Stimulated activated CD4-positive, alpha-beta T cell treated with anti-CD3 and anti-CD28 coated beads, Interleukin-15, amount 100 ng/mL, for 1 hour (primary cell): Measurements from ENCODE around the gene RAD51B.
A peak's percentile ranks its signal among the peaks of the same experiment; 100 is the strongest.

Source experiments
- DNase-seq, 2 donors: peaks; one replicate each; pipeline ENCODE4 v3.0.0-alpha.2; 2020; ENCODE audit warnings: low read depth in 1 of 2, low spot score in 1 of 2

The RAD51B gene

DNA sequence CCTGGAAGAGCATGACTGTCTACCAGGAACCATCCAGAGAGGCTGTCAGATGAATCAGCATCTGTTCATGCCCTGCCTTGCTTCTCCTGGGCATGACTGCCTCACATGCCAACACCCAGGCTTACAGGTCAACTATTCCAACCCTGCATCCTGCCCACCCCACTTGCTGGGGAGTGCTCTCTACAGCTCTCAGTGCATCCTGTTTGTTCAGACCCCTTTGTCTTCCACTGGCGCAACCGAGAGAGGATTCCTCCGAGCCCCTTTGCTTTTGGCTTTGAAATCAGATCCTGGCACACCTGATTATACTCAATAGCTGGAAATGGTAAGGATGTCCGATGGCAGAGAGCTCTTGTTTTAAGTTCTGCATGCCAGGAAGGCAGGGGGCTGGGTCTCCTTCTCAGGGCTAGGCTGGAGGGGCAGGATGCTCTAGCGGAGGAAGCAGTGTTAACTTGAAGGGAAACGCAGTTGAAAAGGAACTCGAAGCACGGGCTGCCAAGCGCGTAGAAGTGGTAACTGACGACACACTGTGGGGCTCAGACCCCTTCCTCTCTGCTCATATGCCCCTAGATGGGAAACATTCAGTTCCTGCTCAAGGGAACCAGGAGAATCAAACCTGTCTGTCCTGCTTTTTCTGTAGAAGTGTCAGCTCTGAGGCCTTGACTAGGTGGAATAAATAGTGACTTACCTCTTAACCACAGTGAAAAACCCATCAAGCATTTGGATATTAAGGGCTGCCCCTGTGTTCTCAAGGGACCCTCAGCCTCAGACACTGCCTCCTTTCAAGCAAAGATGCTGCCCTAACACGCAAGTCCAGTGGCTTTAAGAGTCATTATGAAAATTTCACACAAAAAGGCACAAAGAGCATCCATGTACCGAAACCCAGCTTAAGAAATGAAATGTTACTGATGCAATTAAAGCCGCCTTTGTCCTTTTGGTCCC, 675.8 kb downstream of the RAD51B start:
- no peak for DNase-seq

DNA sequence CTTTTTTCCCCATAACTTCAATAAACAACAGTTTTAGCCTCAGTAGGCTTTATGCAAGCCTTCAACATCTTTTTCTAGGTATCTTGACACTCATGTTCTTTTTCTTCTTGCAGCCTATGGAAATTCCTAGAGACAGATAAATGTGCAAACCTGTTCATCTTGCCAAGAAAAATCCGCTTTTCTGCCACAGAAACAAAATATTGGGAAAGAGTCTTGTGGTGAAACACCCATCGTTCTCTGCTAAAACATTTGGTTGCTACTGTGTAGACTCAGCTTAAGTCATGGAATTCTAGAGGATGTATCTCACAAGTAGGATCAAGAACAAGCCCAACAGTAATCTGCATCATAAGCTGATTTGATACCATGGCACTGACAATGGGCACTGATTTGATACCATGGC, 677.4 kb downstream of the RAD51B start:
- no peak for DNase-seq

DNA sequence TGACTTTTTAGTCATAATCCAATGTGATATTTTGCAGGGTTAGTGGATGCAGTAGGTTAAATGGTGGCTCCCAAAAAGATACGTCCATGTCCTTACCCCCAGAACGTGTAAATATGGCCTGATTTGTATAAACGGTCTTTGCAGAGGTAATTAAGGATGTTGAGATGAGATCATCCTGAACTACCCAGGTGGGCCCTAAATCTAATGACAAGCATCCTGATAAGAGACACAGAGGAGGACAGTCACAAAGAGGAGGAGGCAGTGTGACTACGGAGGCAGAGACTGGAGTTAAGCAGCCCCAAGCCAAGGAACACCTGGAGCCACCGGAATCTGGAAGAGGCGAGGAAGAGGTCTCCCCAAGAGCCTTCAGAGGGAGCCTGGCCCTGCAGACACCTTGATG, 679.9 kb downstream of the RAD51B start:
- no peak for DNase-seq

DNA sequence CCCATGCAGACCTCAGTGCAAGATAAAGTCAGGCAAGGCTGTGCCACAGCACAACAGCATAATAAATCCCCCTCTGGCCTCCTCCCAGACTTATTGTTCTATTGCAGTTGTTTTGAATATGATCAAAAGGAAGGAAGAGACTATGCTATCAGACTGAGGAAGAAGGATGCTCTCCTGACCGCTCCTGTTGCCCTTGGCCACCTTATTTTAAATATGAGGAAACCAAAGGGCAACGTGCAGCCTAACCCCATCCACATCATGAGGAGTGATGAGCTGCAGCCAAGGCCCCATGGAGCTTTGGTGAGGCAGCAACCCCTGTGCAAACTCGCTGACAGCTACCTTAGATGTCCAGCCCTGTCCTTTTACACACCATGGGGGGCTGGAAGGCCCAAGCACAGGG, 681.6 kb downstream of the RAD51B start:
- DNase-seq: no peak

DNA sequence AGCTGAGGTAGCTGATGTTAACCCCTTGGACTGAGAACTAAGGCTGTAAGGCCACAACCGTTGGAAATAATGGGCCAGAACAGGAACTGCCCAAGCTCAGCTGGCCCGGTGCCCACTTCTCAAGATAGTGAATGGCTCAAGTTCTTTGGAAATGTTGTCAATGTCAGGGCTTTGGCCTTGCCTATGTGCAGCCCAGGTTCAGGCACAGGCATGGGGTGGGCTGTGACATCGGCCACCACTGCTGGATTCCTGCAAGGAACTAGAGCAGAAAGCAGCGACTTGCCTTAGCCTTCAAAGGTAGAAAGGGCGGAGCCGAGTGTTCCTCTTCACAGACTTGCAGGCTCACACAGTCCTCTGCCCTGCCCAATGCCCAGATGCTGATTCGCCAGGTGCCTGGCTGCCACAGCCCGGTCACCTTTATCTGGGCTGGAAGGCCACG, 682.1 kb downstream of the RAD51B start:
- DNase-seq: no peak

DNA sequence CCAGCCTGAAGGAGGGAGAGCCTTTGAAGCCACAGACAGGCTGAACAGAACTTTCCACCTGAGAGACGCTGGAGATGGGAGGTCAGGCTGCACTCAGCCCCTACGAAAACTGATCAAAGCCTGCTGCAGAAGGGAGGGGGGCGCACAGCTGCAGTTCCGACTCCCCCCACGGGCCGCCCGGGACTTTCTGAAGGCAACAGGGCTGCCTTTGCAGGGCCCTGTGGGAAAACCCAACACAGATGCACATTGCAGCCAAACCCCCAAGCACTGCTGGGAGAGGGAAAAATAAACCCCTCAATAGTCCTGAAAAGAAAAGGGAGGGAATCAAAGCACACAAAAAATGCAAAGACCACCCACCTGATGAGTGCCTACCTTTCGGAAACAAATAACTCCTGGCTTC, 682.7 kb downstream of the RAD51B start:
- DNase-seq: no peak

DNA sequence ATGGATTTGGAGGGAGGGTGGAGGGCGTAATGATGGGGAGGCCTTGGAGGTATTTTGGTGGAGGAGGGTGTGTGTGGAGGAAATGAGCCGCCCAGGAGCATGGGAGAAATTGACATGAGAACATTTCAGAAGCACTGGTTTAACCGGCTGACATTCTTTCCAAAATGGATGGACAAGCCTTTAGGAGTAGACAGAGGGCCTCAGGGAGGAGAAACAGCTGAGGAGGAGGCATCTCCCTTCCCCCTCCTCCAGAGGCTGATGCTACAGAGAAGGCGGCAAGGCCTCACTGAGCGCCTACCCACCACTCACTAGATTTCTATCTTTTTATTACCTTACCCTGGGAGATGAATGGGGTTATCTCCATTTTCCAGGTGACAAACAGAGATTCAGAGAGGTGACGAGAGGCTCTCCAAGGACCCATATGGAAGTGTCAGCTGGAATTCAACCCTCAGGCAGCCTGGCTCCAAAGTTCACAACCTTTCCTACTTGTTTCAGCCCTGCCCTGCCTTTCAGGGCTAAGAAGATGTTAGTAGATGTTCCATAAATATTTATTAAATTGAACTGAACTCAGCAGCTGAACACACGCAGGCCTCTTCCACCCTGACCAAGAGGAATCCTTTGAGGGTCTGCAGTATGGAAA, 683.7 kb downstream of the RAD51B start:
- no peak for DNase-seq

DNA sequence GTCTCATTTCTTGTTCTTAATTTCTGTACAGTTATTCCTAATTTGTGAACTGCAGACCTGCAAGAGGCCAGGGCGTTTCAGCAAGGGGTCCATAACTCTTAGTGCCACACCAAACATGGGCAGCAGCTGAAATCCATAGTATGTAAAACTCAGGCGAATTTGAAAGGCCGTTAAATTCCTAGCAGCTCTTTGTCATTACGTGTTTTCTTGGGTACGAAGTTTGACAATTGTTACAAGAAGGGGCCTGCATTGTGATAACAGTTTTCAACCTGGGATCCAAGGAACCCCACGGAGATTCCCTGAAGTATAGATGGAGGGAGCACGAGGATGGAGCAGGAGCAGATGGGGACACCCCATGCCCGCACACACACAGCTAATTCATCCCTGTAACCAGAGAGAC, 685.3 kb downstream of the RAD51B start:
- DNase-seq: no peak

DNA sequence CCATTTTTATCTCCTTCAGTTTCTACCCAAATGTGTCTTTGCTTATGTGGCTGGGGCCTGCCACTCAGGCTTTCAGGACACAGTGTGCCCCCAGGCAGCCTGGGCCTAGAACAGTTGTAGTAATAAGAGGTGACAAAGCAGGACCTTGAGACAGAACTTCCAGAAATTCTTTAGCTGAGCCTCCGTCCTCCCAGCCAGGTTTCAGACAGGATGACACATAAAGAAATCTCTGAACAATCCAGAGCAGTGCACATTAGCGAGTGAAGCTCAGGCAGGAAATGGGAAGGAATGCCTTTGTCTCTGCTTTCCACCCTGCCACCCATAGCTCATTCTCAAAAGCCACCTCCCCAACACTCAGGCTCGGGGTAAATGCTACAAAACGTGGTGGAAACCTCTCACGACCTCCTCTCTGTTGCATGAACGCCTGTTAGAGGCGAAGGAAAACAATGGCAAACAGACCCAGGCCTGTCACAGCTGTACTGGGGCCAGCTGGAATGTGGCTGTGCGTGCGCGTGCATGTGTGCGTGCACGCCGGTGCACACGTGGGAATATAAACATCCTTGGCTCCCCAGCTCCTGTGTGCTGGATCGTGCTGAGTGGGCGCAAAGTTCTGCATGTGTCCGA, 686.6 kb downstream of the RAD51B start:
- no peak for DNase-seq

DNA sequence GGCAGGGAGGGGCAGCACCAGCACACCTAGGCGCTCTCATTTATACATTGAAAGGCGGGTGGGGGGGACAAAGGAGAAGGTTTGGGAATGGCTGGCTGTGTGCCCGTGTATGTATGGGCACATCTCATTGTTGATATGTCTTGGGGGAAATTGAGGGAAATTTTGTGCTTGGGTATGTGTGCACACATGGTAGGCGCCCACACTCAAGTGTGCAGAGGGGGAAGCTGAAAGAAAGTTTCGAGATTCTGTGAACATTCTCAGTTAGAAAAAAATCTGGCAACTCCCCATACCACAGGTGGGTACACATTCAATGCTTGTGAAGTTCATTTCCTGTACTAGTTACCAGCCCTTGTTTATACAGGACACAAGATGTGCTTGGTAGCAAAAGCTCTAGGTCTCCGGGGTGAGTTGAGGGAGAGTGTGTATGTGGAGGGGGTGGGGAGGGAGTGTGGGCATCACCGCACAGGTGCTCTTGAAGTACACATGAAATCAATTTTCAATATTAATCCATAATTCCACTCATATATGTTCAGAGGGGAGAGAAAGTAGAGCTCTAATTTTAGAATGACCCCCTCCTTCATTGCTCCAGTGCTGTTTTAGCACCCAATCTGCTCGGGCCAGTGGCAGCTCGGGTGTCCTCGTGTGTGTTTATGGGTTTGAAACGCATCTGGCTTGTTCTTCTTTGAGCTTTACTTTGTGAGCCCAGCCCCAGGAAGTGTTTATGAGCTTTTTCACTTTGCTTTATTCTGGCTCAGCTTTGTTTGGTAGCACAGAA, 687.3 kb downstream of the RAD51B start:
- DNase-seq: no peak

DNA sequence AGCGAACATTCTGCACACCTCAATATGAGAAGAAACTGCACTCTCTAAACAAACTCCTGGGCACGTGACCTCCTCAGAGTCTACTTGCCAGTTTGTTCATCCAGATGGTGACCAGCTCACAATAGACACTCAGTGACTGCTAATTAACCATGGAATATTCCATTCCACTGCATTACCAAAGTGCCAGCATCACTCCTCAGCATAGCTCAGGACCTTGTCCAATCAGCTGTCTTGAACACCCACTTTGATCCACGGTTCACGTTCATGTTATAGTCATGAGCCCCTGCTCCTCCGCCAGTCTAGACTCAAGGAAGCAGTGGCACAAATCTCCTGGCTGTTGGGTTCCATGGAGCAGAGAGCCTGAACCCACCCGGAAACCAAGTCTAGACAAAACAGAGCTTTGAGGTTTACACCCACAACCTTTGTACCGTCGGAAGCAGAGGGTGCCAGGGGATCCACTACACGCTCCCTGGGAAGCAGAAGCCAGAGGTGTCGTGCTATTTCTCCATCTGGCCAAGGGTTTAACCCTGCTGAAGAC, 688.0 kb downstream of the RAD51B start:
- peak in 1 of 2 donors; percentile 44 for DNase-seq

DNA sequence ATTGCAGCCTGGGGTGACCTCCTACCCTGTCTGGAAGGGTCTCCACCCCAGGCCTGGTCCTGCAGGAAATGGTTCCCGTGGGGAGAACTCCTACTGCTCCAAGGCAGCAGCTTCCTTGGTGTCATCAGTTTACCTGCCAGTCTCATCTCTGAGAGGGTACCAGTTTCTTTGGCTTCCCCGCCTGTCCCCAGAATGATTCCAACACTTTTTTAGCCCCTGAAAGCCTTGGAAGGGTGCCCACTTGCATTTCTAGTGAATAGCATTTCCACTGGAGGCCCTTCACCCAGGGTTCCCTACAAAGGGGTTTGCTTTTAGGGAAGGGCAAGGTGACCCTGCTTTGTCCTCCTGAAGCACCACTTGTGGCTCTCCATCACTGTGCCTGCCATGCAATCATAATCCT, 689.0 kb downstream of the RAD51B start:
- no peak for DNase-seq

DNA sequence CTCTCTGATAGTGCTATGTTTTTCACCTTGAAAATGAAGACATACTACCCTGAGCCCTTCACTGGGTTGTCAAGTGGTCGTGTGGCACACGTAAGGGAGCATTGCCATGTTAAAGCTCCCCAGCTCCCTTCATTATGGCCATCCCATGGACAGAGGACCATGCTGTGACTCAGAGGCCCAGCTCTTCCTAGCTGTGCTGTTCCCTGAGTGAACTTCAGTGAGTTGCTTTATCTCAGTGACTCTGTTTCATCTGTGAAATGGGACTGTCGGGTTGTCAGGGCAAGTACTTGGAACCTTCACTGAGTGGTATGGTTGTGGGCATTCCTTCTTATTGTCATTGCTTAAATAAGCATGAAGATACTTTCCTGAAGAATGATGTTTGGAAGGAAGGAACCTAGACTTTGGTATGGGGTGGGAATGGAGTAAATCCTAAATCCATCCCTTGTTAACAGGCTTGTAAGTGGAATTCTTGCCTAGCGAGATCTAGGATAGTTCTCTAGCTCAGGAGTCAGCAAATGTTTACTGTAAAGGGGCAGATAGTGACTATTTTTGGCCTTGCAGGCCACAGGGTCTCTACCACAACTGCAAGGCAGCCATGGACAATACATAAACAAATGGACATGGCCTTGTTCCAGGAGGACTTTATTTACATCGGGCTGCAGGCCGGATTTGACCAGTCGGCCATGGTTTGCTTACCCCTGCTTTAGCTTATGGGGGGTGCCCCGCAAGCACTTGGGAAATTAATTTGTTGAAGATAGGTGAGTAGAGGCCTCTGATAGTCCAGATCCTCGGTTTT, 689.8 kb downstream of the RAD51B start:
- no peak for DNase-seq

DNA sequence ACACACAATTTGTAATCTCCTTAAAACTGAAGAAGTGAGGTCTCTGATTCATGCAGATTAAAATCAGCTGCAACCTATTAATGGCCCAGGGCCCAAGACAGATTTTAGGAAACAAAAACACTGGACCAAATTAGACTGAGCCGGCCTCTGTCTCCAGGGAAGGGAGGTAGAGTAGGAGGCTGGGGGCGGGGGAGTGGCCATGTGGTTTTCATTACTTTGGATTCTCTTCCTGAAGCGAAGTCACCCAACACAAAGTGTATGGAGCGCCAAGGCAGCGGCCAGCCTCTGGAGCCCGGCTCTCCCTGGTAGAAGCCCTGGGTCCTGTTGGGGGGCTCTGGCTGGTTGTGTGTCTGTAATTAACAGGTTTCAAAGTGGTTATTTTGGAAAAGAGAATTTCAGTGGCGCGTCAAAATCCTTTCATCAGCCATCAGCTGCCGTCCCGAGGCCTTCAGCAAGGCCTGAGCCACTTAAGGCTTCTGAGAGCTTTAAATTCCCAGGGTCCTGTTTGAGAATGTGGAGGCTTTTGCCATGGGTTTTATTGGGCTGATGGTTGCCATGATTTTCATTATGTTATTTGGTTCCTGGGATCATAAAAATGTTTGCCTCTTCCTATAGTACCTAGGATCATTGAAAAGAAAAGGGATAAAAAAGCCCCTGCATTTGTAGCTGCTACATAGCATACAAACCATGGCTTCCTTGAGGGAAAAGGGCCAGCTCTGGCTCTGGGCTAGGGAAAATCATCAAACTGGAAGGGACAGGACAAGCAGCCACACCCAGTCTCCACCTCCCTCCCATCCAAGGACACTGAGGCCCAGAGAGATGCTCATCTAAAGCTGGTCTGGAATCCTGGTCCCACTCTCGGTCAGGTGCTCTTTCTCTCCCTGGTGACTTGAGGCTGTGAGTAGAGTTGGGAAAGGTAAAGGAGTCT, 690.9 kb downstream of the RAD51B start:
- no peak for DNase-seq

DNA sequence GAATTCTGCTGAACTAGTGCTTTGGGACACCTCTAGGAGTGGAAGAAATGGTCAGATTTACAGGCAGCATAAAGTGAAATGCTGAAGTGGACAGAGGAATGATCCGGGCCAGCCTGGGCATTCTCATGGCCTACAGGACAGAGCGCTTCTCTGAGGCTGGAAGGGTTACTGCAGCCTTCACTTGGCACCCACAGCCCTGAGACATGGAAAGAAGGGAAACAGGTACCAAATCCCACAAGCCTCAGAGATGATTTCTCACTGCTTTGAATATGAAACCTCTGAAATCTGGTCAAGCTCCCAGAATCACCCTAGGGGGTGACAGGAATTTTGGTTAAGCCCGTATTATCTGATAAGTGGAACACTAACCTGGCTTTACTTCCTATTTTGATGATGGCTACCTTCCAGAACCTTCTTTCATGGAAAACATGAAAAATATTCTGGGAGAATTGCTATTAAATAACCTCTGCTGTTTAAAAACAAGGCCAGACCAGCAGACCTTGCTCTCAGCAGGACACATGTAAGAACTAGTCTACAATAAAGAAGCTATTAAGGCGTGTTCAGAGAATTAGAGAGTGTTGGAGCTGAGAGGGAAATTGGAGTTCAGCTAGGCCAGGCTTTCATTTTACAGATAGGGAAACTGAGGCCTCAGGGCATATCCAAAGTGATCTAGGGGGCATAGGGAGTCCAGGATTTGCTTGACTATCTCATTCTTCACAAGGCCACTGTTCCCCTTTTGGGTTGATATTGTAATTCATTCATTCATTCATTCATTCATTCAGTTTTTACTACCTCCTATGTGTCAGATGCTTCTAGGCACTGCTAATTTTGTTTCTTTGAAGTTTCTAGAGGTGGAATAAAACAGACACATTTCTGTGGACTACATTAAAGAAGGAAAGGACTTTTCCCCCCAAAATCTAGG, 691.8 kb downstream of the RAD51B start:
- no peak for DNase-seq

DNA sequence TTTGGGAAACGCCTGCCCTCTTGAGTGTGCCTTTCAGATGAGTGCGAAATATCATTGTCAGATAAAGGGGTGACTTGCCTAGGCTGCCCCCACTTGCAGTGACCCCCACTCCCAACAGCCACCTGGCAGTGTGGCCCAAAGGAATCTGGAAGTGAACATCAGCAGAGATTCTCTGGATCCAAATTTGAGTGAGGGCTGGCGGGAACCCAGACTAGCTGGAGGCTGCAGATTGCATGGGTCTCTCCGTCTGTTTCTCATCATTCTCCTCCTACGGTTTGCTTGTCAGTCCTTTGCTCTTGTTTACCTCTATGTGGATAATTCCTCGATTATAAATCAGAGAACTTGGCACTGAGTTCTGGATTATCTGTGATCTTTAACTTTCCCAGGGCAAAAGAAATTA, 692.5 kb downstream of the RAD51B start:
- no peak for DNase-seq

DNA sequence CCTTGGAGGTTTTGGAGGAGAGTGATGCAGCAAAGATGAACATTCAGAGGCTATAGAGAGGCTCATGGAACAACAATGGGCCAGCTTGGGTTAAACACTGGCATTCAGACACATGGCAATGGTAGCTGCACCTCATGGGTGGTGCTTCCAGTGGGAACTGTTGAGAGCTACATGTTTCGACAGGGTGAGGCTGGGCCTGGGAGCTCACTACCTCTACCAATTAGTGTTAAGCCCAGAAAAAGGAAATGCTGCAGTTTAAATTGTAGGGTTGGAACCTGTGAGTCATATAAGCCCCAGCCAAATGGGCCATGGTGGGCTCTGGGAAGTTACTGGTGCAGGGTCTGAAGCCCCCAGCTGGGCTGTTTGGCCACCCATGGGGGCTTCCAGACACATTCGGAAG, 693.6 kb downstream of the RAD51B start:
- DNase-seq: no peak
